ENCODE data around the gene EBF3. TPM values are rescaled to one million over a fixed set of nuclear protein-coding genes. Genes with fewer than 3 reads are reported as not detected.
A peak's percentile ranks its signal among the peaks of the same experiment; 100 is the strongest.

EBF3 gene
- total and polyA plus RNA-seq, 9 of the 15 experiments (the other 6 are each of a cell fraction or from before 2014, with no cell fraction given) = not detected

- CTCF ChIA-PET (ENCODE audit: low intra/inter-chr PET ratio) = no interaction called here
- Histone ChIP-seq H3K4me3 (no peak overlapping the region), H2AFZ (ENCODE audit: low read depth, low read length) (no peak overlapping the region), H3K4me1 (replicated peaks in 1 of 2; ENCODE audit: control insufficient read depth in 2 of 2, insufficient read depth in 2 of 2, low read length in 2 of 2) (no peaks in the 10 kb centered on the region), H3K27me3 (ENCODE audit: control insufficient read depth in 2 of 2, insufficient read depth in 2 of 2, low read length in 2 of 2) (peaks cover 2 to 11% of the 10 kb centered on the region in 2 experiments; a peak in 4 of 5 replicates), H4K20me1 (replicated peaks; ENCODE audit: control insufficient read depth, insufficient read depth, low read length) (no peaks in the 10 kb centered on the region), H3K9ac (ENCODE audit: insufficient read depth in 1 of 2, low read depth in 2 of 2, low read length in 2 of 2) (no peak overlapping the region), H3K9me3 (replicated peaks; ENCODE audit: control insufficient read depth, insufficient read depth, low read depth, low read length) (no peaks in the 10 kb centered on the region), H3K79me2 (ENCODE audit: control insufficient read depth, insufficient read depth, low read length) (no peaks in the 10 kb centered on the region), H3K4me2 (ENCODE audit: insufficient read depth, low read length) (no peak overlapping the region), H3K36me3 (ENCODE audit: control insufficient read depth, insufficient read depth, low read length) (no peaks in the 10 kb centered on the region), H3K27ac (ENCODE audit: extremely low read depth, low read depth, low read length) (no peak overlapping the region), H3K9me1 (ENCODE audit: control insufficient read depth, insufficient read depth, low read length) (no peaks in the 10 kb centered on the region)
- in situ Hi-C loops (cut with MboI) (no loop called here), intact Hi-C loops (cut with micrococcal nuclease) (no loop called here)
- peak; percentile 39 to 61 (median 54) for DNase-seq (ENCODE audit: extremely low read depth in 1 of 4, low spot score in 3 of 4)
- 4% methylated on average over 5 of the region's 9 CpGs for WGBS (ENCODE audit: insufficient coverage, low coverage, missing lambda C conversion rate)
- POLR2A ChIA-PET = no interaction called here
- no TSS peak for BruUV-seq (replicated peaks)
- TF ChIP-seq STAT5A (IDR thresholded peaks at IDR 0.05; ENCODE audit: borderline replicate concordance, low read length) = no peak
- TF ChIP-seq CTCF (IDR thresholded peaks at IDR 0.05 in 2 of 3, conservative IDR thresholded peaks at IDR 0.05 in 1 of 3; ENCODE audit: insufficient read depth in 2 of 3, low read depth in 1 of 3, low read length in 3 of 3) = peak; percentile 52 to 63 (median 59)
- peak in 1 of 2 experiments; percentile 22; a peak in 1 of 4 replicates for TF ChIP-seq RAD21 (CRISPR knock-in tag; conservative IDR thresholded peaks at IDR 0.05 in 1 of 2, IDR thresholded peaks at IDR 0.05 in 1 of 2)
- ATAC-seq = peak; percentile 90
- peak; percentile 26 for FAIRE-seq
Observed at GRCh38 chr10:129877773-129878371, 86.2 kb downstream of the EBF3 start.
